Stimulated activated CD4-positive, alpha-beta T cell treated with anti-CD3 and anti-CD28 coated beads, TNF-alpha, amount 100 ng/mL, for 48 hours (primary cell): ENCODE data around the gene MGAT5.
"Not testable (repeated sequence)": the region's sequence is repeated elsewhere in the genome, so short reads cannot be mapped to it uniquely, and the experiment has no call there.

Experiments
- DNase-seq, 3 donors: peaks; one replicate each; pipeline ENCODE4 v3.0.0-alpha.2; 2020; ENCODE audit warnings: low read depth in 3 of 3

MGAT5 gene

GRCh38 chr2:134465228-134466105 lies 211.6 kb downstream of the MGAT5 start:
- DNase-seq: no peak

GRCh38 chr2:134466141-134466540 lies 212.3 kb downstream of the MGAT5 start:
- no peak for DNase-seq

- no peak for DNase-seq
Measured at GRCh38 chr2:134468164-134468563, 214.3 kb downstream of the MGAT5 start.

- no peak for DNase-seq
Measured at GRCh38 chr2:134468776-134469175, 214.9 kb downstream of the MGAT5 start.

GRCh38 chr2:134469516-134470115 lies 215.7 kb downstream of the MGAT5 start:
- no peak for DNase-seq

- DNase-seq: no peak
Measured at GRCh38 chr2:134470561-134471168, 216.8 kb downstream of the MGAT5 start.

- DNase-seq: not testable (repeated sequence)
Measured at GRCh38 chr2:134476982-134477381, 223.1 kb downstream of the MGAT5 start.

GRCh38 chr2:134479696-134480330 lies 225.9 kb downstream of the MGAT5 start:
- DNase-seq: no peak

- no peak for DNase-seq
Measured at GRCh38 chr2:134482131-134482723, 228.4 kb downstream of the MGAT5 start.

- DNase-seq: no peak
Measured at GRCh38 chr2:134482766-134483340, 229.0 kb downstream of the MGAT5 start.

GRCh38 chr2:134489732-134490384 lies 236.0 kb downstream of the MGAT5 start:
- DNase-seq: no peak

GRCh38 chr2:134490559-134490958 lies 236.7 kb downstream of the MGAT5 start:
- DNase-seq: no peak

- DNase-seq: no peak
Measured at GRCh38 chr2:134491022-134491421, 237.2 kb downstream of the MGAT5 start.

- no peak for DNase-seq
Measured at GRCh38 chr2:134491771-134492441, 238.0 kb downstream of the MGAT5 start.

GRCh38 chr2:134493797-134494196 lies 239.9 kb downstream of the MGAT5 start:
- DNase-seq: no peak

- DNase-seq: no peak
Measured at GRCh38 chr2:134498654-134499053, 244.8 kb downstream of the MGAT5 start.

- no peak for DNase-seq
Measured at GRCh38 chr2:134499307-134499926, 245.5 kb downstream of the MGAT5 start.

GRCh38 chr2:134500211-134500935 lies 246.5 kb downstream of the MGAT5 start:
- DNase-seq: no peak

GRCh38 chr2:134501476-134502091 lies 247.7 kb downstream of the MGAT5 start:
- DNase-seq: no peak
